ENCODE measurements around the gene ABCB8. TPM values are rescaled to one million over a fixed set of nuclear protein-coding genes. Genes with fewer than 3 reads are reported as not detected.

The ABCB8 gene
- total RNA-seq, 1 donor from 2014 or later = 57.1 TPM

DNA sequence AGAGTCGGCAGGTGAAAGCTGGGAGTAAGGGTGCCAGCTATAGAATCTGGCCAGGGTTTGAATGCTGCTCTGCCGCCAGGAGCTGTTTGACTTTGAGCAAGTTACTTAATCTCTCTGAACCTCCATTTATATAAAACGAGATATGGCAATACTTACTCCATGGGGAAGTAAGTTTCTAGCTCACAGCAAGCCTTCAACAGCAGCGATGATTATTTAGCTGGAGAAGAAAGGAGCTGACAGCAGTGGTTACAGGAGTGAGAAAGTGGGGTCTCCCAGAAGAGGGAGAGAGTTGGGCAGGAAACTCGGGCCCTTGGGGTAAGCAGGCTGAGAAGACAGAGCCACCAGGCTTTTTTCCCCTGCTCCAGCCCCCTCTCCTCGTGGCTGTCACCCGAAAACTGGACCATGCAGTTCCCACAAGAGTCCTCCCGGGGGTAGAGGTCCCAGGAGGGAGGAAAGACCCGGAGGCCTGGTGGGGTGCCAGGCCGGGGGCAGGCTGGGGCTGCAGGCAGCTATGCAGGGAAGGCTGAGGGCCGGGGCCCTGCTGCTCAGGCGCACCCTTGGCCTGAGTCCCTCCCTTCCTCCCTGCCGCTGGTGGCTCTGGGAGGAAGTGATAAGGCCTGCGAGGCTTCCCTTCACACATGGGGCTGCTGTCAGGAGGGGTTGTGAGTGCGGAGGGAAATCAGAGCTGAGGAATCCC, 34.0 kb upstream of the ABCB8 start:
- no peak overlapping the region for H3K4me3 Mint-ChIP-seq (ENCODE audit: unreplicated experiment)
- H3K27me3 Mint-ChIP-seq (ENCODE audit: unreplicated experiment) = peaks cover 7% of the 10 kb centered on the region
- peaks cover 20% of the 10 kb centered on the region for H3K36me3 Mint-ChIP-seq (ENCODE audit: unreplicated experiment)
- H3K4me1 Mint-ChIP-seq (ENCODE audit: low read depth, unreplicated experiment) = peaks cover 4% of the 10 kb centered on the region
- no peak for DNase-seq
- H3K27ac Mint-ChIP-seq (ENCODE audit: unreplicated experiment) = peak overlapping the region; percentile 43
- no peak for TF ChIP-seq CTCF (IDR thresholded peaks at IDR 0.05; ENCODE audit: partially characterized antibody, unreplicated experiment)
- peaks cover 22% of the 10 kb centered on the region for H3K9me3 Mint-ChIP-seq (ENCODE audit: unreplicated experiment)

GRCh38 chr7:150994838-150995510, 33.3 kb upstream of the ABCB8 start:
- TF ChIP-seq CTCF (IDR thresholded peaks at IDR 0.05; ENCODE audit: partially characterized antibody, unreplicated experiment) = no peak
- peak; percentile 60 for DNase-seq
- H3K27ac Mint-ChIP-seq (ENCODE audit: unreplicated experiment) = no peak overlapping the region
- H3K9me3 Mint-ChIP-seq (ENCODE audit: unreplicated experiment) = peaks cover 19% of the 10 kb centered on the region
- H3K27me3 Mint-ChIP-seq (ENCODE audit: unreplicated experiment) = peaks cover 5% of the 10 kb centered on the region
- no peak overlapping the region for H3K4me3 Mint-ChIP-seq (ENCODE audit: unreplicated experiment)
- H3K4me1 Mint-ChIP-seq (ENCODE audit: low read depth, unreplicated experiment) = peaks cover 4% of the 10 kb centered on the region
- peaks cover 18% of the 10 kb centered on the region for H3K36me3 Mint-ChIP-seq (ENCODE audit: unreplicated experiment)

DNA sequence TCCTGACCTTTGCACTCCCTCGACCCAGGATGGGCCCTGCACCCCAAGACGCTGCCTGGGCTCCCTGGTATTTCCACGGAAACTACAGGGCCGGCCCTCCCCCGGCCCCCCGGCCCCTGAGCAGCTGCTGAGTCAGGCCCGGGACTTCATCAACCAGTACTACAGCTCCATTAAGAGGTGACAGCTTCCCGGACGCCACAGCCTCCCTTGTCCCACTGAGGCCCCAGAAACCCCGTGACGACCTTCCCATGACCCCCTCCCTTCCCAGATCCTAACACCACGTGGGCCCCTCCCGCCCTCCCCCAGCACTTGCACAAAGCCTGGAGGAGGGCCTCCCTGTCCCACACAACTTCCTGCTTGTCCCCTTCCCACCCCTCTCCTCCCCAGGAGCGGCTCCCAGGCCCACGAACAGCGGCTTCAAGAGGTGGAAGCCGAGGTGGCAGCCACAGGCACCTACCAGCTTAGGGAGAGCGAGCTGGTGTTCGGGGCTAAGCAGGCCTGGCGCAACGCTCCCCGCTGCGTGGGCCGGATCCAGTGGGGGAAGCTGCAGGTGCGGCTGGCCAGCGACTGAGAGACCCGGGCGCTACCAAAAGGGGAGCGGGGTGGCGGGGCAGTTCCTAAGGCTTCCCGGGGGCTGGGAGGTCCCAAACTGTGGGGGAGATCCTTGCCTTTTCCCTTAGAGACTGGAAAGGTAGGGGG, 31.7 kb upstream of the ABCB8 start:
- H3K36me3 Mint-ChIP-seq (ENCODE audit: unreplicated experiment) = peaks cover 4% of the 10 kb centered on the region
- peaks cover 5% of the 10 kb centered on the region for H3K27me3 Mint-ChIP-seq (ENCODE audit: unreplicated experiment)
- DNase-seq = no peak
- H3K9me3 Mint-ChIP-seq (ENCODE audit: unreplicated experiment) = peaks cover 4% of the 10 kb centered on the region
- no peak overlapping the region for H3K4me3 Mint-ChIP-seq (ENCODE audit: unreplicated experiment)
- TF ChIP-seq CTCF (IDR thresholded peaks at IDR 0.05; ENCODE audit: partially characterized antibody, unreplicated experiment) = no peak
- H3K4me1 Mint-ChIP-seq (ENCODE audit: low read depth, unreplicated experiment) = peaks cover 4% of the 10 kb centered on the region
- H3K27ac Mint-ChIP-seq (ENCODE audit: unreplicated experiment) = no peak overlapping the region

DNA sequence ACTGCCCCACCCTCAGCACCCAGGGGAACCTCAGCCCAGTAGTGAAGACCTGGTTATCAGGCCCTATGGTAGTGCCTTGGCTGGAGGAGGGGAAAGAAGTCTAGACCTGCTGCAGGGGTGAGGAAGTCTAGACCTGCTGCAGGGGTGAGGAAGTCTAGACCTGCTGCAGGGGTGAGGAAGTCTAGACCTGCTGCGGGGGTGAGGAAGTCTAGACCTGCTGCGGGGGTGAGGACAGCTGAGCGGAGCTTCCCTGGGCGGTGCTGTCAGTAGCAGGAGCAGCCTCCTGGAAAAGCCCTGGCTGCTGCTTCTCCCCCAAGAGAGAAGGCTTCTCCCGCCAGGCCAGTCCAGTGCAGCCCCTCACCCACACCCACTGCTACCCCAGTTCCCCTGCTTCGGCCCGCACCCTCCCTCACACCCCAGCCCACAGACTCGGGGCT, 31.2 kb upstream of the ABCB8 start:
- peaks cover 4% of the 10 kb centered on the region for H3K4me1 Mint-ChIP-seq (ENCODE audit: low read depth, unreplicated experiment)
- H3K27me3 Mint-ChIP-seq (ENCODE audit: unreplicated experiment) = peaks cover 5% of the 10 kb centered on the region
- H3K9me3 Mint-ChIP-seq (ENCODE audit: unreplicated experiment) = peaks cover 4% of the 10 kb centered on the region
- H3K36me3 Mint-ChIP-seq (ENCODE audit: unreplicated experiment) = peaks cover 4% of the 10 kb centered on the region
- no peak for TF ChIP-seq CTCF (IDR thresholded peaks at IDR 0.05; ENCODE audit: partially characterized antibody, unreplicated experiment)
- no peak overlapping the region for H3K27ac Mint-ChIP-seq (ENCODE audit: unreplicated experiment)
- H3K4me3 Mint-ChIP-seq (ENCODE audit: unreplicated experiment) = no peak overlapping the region
- DNase-seq = no peak

Measured in glutamatergic neuron (in vitro differentiated cells).